Measurements from ENCODE around the gene C1orf105. TPM values are rescaled to one million over a fixed set of nuclear protein-coding genes. Genes with fewer than 3 reads are reported as not detected.

C1orf105 gene
- polyA plus RNA-seq, 1 of the 3 experiments (the other 2 are of a cell fraction) = not detected

DNA sequence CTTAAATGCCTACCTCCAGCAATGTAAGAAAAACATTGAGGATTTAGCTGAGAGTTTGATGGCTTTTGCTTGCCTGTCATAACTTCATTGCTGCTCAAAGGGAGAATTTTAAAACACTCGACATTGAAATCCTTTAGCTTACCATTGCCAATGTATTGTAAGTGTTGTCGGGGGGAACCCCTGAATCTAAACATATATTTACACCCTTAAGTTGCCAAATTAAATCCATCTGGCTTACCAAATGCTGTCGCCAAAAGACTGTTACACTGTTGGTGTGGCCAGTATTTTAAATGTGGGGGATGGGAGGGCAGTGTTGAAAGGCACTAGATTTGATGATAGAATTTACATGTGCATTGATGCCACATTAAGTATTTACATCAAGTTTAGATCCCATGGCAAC is 24.9 kb upstream of the C1orf105 start (continued):
- TF ChIP-seq, protein P1, sequence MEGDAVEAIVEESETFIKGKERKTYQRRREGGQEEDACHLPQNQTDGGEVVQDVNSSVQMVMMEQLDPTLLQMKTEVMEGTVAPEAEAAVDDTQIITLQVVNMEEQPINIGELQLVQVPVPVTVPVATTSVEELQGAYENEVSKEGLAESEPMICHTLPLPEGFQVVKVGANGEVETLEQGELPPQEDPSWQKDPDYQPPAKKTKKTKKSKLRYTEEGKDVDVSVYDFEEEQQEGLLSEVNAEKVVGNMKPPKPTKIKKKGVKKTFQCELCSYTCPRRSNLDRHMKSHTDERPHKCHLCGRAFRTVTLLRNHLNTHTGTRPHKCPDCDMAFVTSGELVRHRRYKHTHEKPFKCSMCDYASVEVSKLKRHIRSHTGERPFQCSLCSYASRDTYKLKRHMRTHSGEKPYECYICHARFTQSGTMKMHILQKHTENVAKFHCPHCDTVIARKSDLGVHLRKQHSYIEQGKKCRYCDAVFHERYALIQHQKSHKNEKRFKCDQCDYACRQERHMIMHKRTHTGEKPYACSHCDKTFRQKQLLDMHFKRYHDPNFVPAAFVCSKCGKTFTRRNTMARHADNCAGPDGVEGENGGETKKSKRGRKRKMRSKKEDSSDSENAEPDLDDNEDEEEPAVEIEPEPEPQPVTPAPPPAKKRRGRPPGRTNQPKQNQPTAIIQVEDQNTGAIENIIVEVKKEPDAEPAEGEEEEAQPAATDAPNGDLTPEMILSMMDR (IDR thresholded peaks at IDR 0.05) = no peak
- TF ChIP-seq, protein P2, sequence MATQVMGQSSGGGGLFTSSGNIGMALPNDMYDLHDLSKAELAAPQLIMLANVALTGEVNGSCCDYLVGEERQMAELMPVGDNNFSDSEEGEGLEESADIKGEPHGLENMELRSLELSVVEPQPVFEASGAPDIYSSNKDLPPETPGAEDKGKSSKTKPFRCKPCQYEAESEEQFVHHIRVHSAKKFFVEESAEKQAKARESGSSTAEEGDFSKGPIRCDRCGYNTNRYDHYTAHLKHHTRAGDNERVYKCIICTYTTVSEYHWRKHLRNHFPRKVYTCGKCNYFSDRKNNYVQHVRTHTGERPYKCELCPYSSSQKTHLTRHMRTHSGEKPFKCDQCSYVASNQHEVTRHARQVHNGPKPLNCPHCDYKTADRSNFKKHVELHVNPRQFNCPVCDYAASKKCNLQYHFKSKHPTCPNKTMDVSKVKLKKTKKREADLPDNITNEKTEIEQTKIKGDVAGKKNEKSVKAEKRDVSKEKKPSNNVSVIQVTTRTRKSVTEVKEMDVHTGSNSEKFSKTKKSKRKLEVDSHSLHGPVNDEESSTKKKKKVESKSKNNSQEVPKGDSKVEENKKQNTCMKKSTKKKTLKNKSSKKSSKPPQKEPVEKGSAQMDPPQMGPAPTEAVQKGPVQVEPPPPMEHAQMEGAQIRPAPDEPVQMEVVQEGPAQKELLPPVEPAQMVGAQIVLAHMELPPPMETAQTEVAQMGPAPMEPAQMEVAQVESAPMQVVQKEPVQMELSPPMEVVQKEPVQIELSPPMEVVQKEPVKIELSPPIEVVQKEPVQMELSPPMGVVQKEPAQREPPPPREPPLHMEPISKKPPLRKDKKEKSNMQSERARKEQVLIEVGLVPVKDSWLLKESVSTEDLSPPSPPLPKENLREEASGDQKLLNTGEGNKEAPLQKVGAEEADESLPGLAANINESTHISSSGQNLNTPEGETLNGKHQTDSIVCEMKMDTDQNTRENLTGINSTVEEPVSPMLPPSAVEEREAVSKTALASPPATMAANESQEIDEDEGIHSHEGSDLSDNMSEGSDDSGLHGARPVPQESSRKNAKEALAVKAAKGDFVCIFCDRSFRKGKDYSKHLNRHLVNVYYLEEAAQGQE (IDR thresholded peaks at IDR 0.05; ENCODE audit: low read depth, low read length) = no peak
- no peak for TF ChIP-seq TEAD4 (IDR thresholded peaks at IDR 0.05; ENCODE audit: borderline replicate concordance, insufficient read depth)
- TF ChIP-seq POLR2AphosphoS5 (IDR thresholded peaks at IDR 0.05; ENCODE audit: low read depth, low read length) = no peak
- TF ChIP-seq, protein P3, sequence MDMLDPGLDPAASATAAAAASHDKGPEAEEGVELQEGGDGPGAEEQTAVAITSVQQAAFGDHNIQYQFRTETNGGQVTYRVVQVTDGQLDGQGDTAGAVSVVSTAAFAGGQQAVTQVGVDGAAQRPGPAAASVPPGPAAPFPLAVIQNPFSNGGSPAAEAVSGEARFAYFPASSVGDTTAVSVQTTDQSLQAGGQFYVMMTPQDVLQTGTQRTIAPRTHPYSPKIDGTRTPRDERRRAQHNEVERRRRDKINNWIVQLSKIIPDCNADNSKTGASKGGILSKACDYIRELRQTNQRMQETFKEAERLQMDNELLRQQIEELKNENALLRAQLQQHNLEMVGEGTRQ (IDR thresholded peaks at IDR 0.05; ENCODE audit: borderline replicate concordance, low read depth, low read length) = no peak
- TF ChIP-seq, protein P4, sequence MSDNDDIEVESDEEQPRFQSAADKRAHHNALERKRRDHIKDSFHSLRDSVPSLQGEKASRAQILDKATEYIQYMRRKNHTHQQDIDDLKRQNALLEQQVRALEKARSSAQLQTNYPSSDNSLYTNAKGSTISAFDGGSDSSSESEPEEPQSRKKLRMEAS (IDR thresholded peaks at IDR 0.05; ENCODE audit: low read depth) = no peak

DNA sequence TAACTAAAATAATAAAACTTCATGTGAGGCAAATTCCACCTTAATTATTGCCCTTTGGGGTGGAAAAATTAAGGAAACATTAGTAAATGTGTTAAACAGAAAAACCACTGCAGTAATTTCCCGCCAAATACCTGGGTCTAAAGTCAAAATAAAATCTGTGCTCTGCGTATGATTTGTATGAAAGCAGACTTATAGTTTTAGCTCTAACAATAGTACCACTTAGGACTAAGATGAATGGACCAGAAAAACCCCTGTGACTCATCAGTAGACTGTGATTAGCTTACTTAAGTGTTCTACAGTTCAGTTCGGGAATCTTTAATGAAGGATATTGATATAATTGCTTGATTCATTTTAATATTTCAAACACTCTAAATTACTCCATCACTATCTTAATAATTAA is 23.3 kb upstream of the C1orf105 start:
- Histone ChIP-seq H3F3A (replicated peaks; ENCODE audit: insufficient read depth) (peaks cover 19% of the 10 kb centered on the region), H3K36me3 (replicated peaks in 1 of 2; ENCODE audit: control insufficient read depth in 1 of 2, insufficient read depth in 2 of 2, low read length in 1 of 2) (peaks cover 0 to 5% of the 10 kb centered on the region in 2 experiments), H3K4me1 (ENCODE audit: control insufficient read depth in 1 of 2, insufficient read depth in 2 of 2, low read depth in 1 of 2, low read length in 1 of 2) (peaks cover 15 to 29% of the 10 kb centered on the region in 2 experiments), H3K79me2 (ENCODE audit: insufficient read depth) (no peaks in the 10 kb centered on the region; the same call in 1 of the 2 replicates), H3K27ac (ENCODE audit: low read depth in 2 of 2, low read length in 1 of 2) (peak overlapping the region; percentile 6 to 85; a peak in 2 of 4 replicates), H3K9me3 (no peaks in the 10 kb centered on the region), H3K27me3 (ENCODE audit: insufficient read depth) (no peaks in the 10 kb centered on the region), H3K4me2 (0 out of 2 replicates have a peak overlapping the region, but pooled peaks have one; percentile 2), H3K9ac (no peak overlapping the region; the same call in 1 of the 2 replicates), H3K9me2 (no peaks in the 10 kb centered on the region), H2AFZ (ENCODE audit: low read depth) (no peak overlapping the region), H4K20me1 (ENCODE audit: insufficient read depth) (no peaks in the 10 kb centered on the region), H3K4me3 (ENCODE audit: low read depth in 2 of 2, low read length in 1 of 2) (no peak overlapping the region)
- ChIA-PET POLR2A (no interaction called here), CTCF (interaction anchor here (1.1 to 3.1 kb wide), 2 partner anchors 24 to 272 kb away, joined by 4 to 16 read pairs; partner anchors contain the start of gene C1orf105)
- no peak for DNase-seq
- 49% methylated on average over 3 of the region's 3 CpGs for WGBS (ENCODE audit: low lambda C conversion rate)
- TF ChIP-seq MEF2A (IDR thresholded peaks at IDR 0.05; ENCODE audit: borderline replicate concordance, low read depth) = no peak
- no peak for TF ChIP-seq FOXJ3 (CRISPR knock-in tag; IDR thresholded peaks at IDR 0.05)
- TF ChIP-seq ELF1 (IDR thresholded peaks at IDR 0.05) = no peak
- TF ChIP-seq, protein P2 (IDR thresholded peaks at IDR 0.05; ENCODE audit: low read depth, low read length) = no peak
- TF ChIP-seq, protein P5, sequence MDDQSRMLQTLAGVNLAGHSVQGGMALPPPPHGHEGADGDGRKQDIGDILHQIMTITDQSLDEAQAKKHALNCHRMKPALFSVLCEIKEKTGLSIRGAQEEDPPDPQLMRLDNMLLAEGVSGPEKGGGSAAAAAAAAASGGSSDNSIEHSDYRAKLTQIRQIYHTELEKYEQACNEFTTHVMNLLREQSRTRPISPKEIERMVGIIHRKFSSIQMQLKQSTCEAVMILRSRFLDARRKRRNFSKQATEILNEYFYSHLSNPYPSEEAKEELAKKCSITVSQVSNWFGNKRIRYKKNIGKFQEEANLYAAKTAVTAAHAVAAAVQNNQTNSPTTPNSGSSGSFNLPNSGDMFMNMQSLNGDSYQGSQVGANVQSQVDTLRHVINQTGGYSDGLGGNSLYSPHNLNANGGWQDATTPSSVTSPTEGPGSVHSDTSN (IDR thresholded peaks at IDR 0.05) = peak; percentile 34; the same call in 1 of the 2 replicates
- TF ChIP-seq, protein P4 (IDR thresholded peaks at IDR 0.05; ENCODE audit: low read depth) = no peak
- TF ChIP-seq FOSL2 (IDR thresholded peaks at IDR 0.05; ENCODE audit: borderline replicate concordance, low read depth) = peak; percentile 55; the same call in 1 of the 2 replicates
- TF ChIP-seq RAD21 (IDR thresholded peaks at IDR 0.05; ENCODE audit: low read length) = no peak
- no peak for TF ChIP-seq RFX5 (IDR thresholded peaks at IDR 0.05; ENCODE audit: low read length)
- TF ChIP-seq CHD2 (IDR thresholded peaks at IDR 0.05; ENCODE audit: low read length, partially characterized antibody) = no peak
- TF ChIP-seq JUND (IDR thresholded peaks at IDR 0.05) = 0 out of 2 replicates have a peak, but pooled peaks have one; percentile 15
- TF ChIP-seq SIN3A (IDR thresholded peaks at IDR 0.05; ENCODE audit: borderline replicate concordance, low read depth, low read length) = no peak
- TF ChIP-seq YY1 (IDR thresholded peaks at IDR 0.05; ENCODE audit: low read depth) = no peak
- TF ChIP-seq EP300 (IDR thresholded peaks at IDR 0.05; ENCODE audit: borderline replicate concordance in 1 of 2, low read depth in 1 of 2, low read length in 1 of 2) = no peak
- TF ChIP-seq POLR2AphosphoS5 (IDR thresholded peaks at IDR 0.05; ENCODE audit: low read depth, low read length) = no peak

Measured in SK-N-SH (cell line).